GM23338 (cell line): ENCODE data around the gene DGKK. TPM values are rescaled to one million over a fixed set of nuclear protein-coding genes. Genes with fewer than 3 reads are reported as not detected.

ENCODE experiments used
- ATAC-seq: fragments of 200-7000 bp; cut with Tn5 transposase; 3 replicates; pipeline ENCODE4 v1.9.1; 2020
- DNase-seq: peaks from one replicate; pipeline ENCODE4 v3.0.0-alpha.2; 2015; ENCODE audit warnings: low spot score
- H2AFZ ChIP-seq: fragments of 200-600 bp; sonication (generic); 2 replicates; pipeline ENCODE4 v1.8.0; 2016; ENCODE audit warnings: antibody characterized with exemption, mild to moderate bottlenecking, moderate library complexity
- H3F3A ChIP-seq: fragments of 200-600 bp; sonication (generic); replicated peaks from 2 replicates; pipeline ENCODE4 v1.8.0; 2017; ENCODE audit warnings: antibody characterized with exemption, mixed run types, low read depth
- H3K27ac ChIP-seq: fragments of 200-600 bp; sonication (generic); 2 replicates; pipeline ENCODE4 v1.6.1; 2016; ENCODE audit warnings: low read depth
- H3K27me3 ChIP-seq: fragments of 200-600 bp; sonication (generic); 2 replicates; pipeline ENCODE4 v1.8.0; 2016; ENCODE audit warnings: mild to moderate bottlenecking, mixed run types, moderate library complexity; ENCODE audit not compliant: insufficient read depth
- H3K36me3 ChIP-seq: fragments of 200-600 bp; sonication (generic); 2 replicates; pipeline ENCODE4 v1.8.0; 2016; ENCODE audit warnings: mild to moderate bottlenecking; ENCODE audit not compliant: insufficient read depth
- H3K4me1 ChIP-seq: fragments of 200-600 bp; sonication (generic); 2 replicates; pipeline ENCODE4 v1.8.0; 2016; ENCODE audit warnings: mild to moderate bottlenecking, moderate library complexity; ENCODE audit not compliant: insufficient read depth
- H3K4me2 ChIP-seq: fragments of 200-600 bp; sonication (generic); 2 replicates; pipeline ENCODE4 v1.7.1; 2017; ENCODE audit warnings: mixed run types
- H3K4me3 ChIP-seq: fragments of 200-600 bp; sonication (generic); 2 replicates; pipeline ENCODE4 v1.6.1; 2016; ENCODE audit warnings: mixed run types
- H3K79me2 ChIP-seq: fragments of 200-600 bp; sonication (generic); replicated peaks from 2 replicates; pipeline ENCODE4 v1.8.0; 2017; ENCODE audit warnings: mild to moderate bottlenecking; ENCODE audit not compliant: insufficient read depth
- H3K9me2 ChIP-seq: fragments of 200-600 bp; sonication (generic); 2 replicates; pipeline ENCODE4 v1.8.0; 2017; ENCODE audit not compliant: insufficient read depth
- H4K20me1 ChIP-seq: fragments of 200-600 bp; sonication (generic); replicated peaks from 2 replicates; pipeline ENCODE4 v1.8.0; 2017; ENCODE audit warnings: mild to moderate bottlenecking; ENCODE audit not compliant: insufficient read depth
- H3K27ac Mint-ChIP-seq: 2 replicates; pipeline ENCODE4 v1.8.0; 2020; ENCODE audit warnings: inconsistent platforms, mild to moderate bottlenecking, moderate library complexity, mixed read lengths
- H3K27me3 Mint-ChIP-seq: 3 replicates; pipeline ENCODE4 v1.8.0; 2022; ENCODE audit warnings: low read depth, mild to moderate bottlenecking, moderate library complexity, mixed read lengths, inconsistent platforms; ENCODE audit not compliant: insufficient read depth, poor library complexity
- H3K36me3 Mint-ChIP-seq: 3 replicates; pipeline ENCODE4 v1.8.0; 2021; ENCODE audit warnings: low read depth, mild to moderate bottlenecking, inconsistent platforms, moderate library complexity, mixed read lengths
- H3K4me1 Mint-ChIP-seq: 3 replicates; pipeline ENCODE4 v1.8.0; 2020; ENCODE audit warnings: mild to moderate bottlenecking, inconsistent platforms, mixed read lengths
- H3K4me3 Mint-ChIP-seq: 3 replicates; pipeline ENCODE4 v1.8.0; 2021; ENCODE audit warnings: moderate library complexity, mild to moderate bottlenecking, inconsistent platforms, mixed read lengths
- H3K9me3 Mint-ChIP-seq: 3 replicates; pipeline ENCODE4 v1.8.0; 2020; ENCODE audit warnings: moderate library complexity, mild to moderate bottlenecking, inconsistent platforms, mixed read lengths
- CREB1 ChIP-seq: fragments of 250-450 bp; sonication (Bioruptor Pico); IDR thresholded peaks from 2 replicates; pipeline ENCODE4 v1.5.0; 2020; ENCODE audit warnings: low read depth, mild to moderate bottlenecking, moderate library complexity
- CTCF ChIP-seq, 2 experiments: fragments of 200-600 bp in 1 of 2; sonication (generic) in 1 of 2; conservative IDR thresholded peaks; 2 replicates each; pipeline versions ENCODE4 v1.5.1 to v1.6.1; 2016 to 2017; ENCODE audit warnings: antibody characterized with exemption in 2 of 2, low read depth in 2 of 2, mild to moderate bottlenecking in 2 of 2, moderate library complexity in 1 of 2
- ETS1 ChIP-seq: IDR thresholded peaks from 2 replicates; pipeline ENCODE4 v1.6.1; 2016; ENCODE audit warnings: antibody characterized with exemption
- EZH2 ChIP-seq: fragments of 200-600 bp; sonication (generic); IDR thresholded peaks from one replicate; pipeline ENCODE4 v1.8.0; 2017; ENCODE audit warnings: antibody characterized with exemption, mild to moderate bottlenecking, low read depth; ENCODE audit not compliant: unreplicated experiment
- EZH2phosphoT487 ChIP-seq: fragments of 200-600 bp; sonication (generic); IDR thresholded peaks from one replicate; pipeline ENCODE4 v1.8.1; 2018; ENCODE audit warnings: antibody characterized with exemption; ENCODE audit not compliant: unreplicated experiment
- JUNB ChIP-seq: IDR thresholded peaks from one replicate; pipeline ENCODE4 v1.6.1; 2016; ENCODE audit warnings: antibody characterized with exemption; ENCODE audit not compliant: unreplicated experiment
- NANOG ChIP-seq: IDR thresholded peaks from 2 replicates; pipeline ENCODE4 v1.6.1; 2016; ENCODE audit warnings: antibody characterized with exemption, borderline replicate concordance
- POLR2AphosphoS5 ChIP-seq: IDR thresholded peaks from 2 replicates; pipeline ENCODE4 v1.6.1; 2016; ENCODE audit warnings: antibody characterized with exemption, low read depth
- REST ChIP-seq: IDR thresholded peaks from one replicate; pipeline ENCODE4 v1.6.1; 2018; ENCODE audit warnings: antibody characterized with exemption; ENCODE audit not compliant: unreplicated experiment
- STAT1 ChIP-seq: IDR thresholded peaks from one replicate; pipeline ENCODE4 v1.6.1; 2016; ENCODE audit warnings: antibody characterized with exemption; ENCODE audit not compliant: unreplicated experiment
- ZNF114 ChIP-seq: fragments of 250-450 bp; sonication (Bioruptor Pico); IDR thresholded peaks from 2 replicates; pipeline ENCODE4 v1.5.0; 2020; ENCODE audit warnings: mild to moderate bottlenecking, moderate library complexity
- ZNF331 ChIP-seq: fragments of 250-450 bp; sonication (Bioruptor Pico); IDR thresholded peaks from 2 replicates; pipeline ENCODE4 v1.5.0; 2020; ENCODE audit warnings: low read depth, mild to moderate bottlenecking, moderate library complexity
- ZNF462 ChIP-seq: fragments of 250-450 bp; sonication (Bioruptor Pico); IDR thresholded peaks from 2 replicates; pipeline ENCODE4 v1.5.0; 2020; ENCODE audit warnings: mild to moderate bottlenecking, moderate library complexity
- polyA plus RNA-seq: library from polyadenylated mRNA; unstranded; fragments of >200 nt; fragmentation: Nextera tagmentation; extraction: Ambion mirVana; gene quantifications from 2 replicates; pipeline ENCODE4 v1.2.1, GENCODE V29; 2016
- total RNA-seq: library from RNA; depleted of rRNA; stranded (reverse); fragments of >200 nt; shearing (Covaris generic); gene quantifications from 2 replicates; pipeline ENCODE4 v1.2.3, GENCODE V29; 2014

DGKK gene
- total and polyA plus RNA-seq, 2 experiments from 2014 or later, result 2.1 to 8.9 TPM

GRCh38 chrX:50475208-50475607 lies 4.6 kb upstream of the DGKK start (continued):
- TF ChIP-seq ZNF462 (CRISPR knock-in tag), result no peak
- TF ChIP-seq CREB1 (CRISPR knock-in tag), result no peak
- TF ChIP-seq NANOG, result no peak
- TF ChIP-seq ETS1, result no peak
- TF ChIP-seq EZH2, result no peak

GRCh38 chrX:50471390-50471789 lies 765 bp upstream of the DGKK start:
- DNase-seq (peak; percentile 48), ATAC-seq (peak; percentile 25)
- Histone ChIP-seq H3F3A (no peaks in the 10 kb centered on the region), H3K9me2 (no peaks in the 10 kb centered on the region), H2AFZ (peak overlapping the region; percentile 74; the same call in 1 of the 2 replicates), H3K27ac (no peak overlapping the region), H3K4me2 (peak overlapping the region; percentile 86), H3K4me1 (peaks cover 22% of the 10 kb centered on the region), H3K79me2 (no peaks in the 10 kb centered on the region), H3K36me3 (no peaks in the 10 kb centered on the region), H4K20me1 (no peaks in the 10 kb centered on the region), H3K27me3 (peaks cover 63% of the 10 kb centered on the region), H3K4me3 (peak overlapping the region; percentile 63)
- Mint-ChIP-seq H3K9me3 (no peaks in the 10 kb centered on the region), H3K27me3 (peaks cover 41% of the 10 kb centered on the region), H3K4me3 (peak overlapping the region; percentile 84), H3K4me1 (peaks cover 32% of the 10 kb centered on the region), H3K36me3 (no peaks in the 10 kb centered on the region; the same call in 2 of the 3 replicates), H3K27ac (no peak overlapping the region)
- TF ChIP-seq JUNB (no peak), CREB1 (CRISPR knock-in tag) (no peak), ZNF114 (CRISPR knock-in tag) (no peak), POLR2AphosphoS5 (no peak), REST (no peak), CTCF (conservative IDR thresholded peaks at IDR 0.05; ENCODE audit: low read depth in 2 of 2) (no peak), ZNF331 (CRISPR knock-in tag) (no peak), STAT1 (no peak), NANOG (no peak), EZH2 (no peak), EZH2phosphoT487 (no peak)
